Measurements from ENCODE around the gene ING2.

Gene ING2

DNA sequence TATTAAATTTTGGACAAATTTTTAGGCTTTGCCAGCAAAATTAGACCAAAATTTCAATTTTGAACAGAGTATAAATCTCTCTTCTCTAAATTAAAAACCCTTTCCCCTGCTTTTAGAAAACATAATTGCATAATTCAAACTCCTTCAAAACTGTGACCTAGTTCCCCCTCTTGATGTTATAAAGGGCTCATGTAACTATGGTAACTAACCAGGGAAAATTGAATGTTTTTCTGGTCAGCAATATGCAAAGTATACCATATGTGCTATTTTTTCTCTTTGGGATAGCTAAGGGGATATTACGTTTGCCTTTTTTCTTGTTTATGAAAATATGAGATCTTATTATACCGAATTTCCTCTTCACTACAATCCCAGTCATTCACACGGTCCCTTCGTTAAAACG, 5.1 kb upstream of the ING2 start:
- no peak for DNase-seq (ENCODE audit: low spot score)

DNA sequence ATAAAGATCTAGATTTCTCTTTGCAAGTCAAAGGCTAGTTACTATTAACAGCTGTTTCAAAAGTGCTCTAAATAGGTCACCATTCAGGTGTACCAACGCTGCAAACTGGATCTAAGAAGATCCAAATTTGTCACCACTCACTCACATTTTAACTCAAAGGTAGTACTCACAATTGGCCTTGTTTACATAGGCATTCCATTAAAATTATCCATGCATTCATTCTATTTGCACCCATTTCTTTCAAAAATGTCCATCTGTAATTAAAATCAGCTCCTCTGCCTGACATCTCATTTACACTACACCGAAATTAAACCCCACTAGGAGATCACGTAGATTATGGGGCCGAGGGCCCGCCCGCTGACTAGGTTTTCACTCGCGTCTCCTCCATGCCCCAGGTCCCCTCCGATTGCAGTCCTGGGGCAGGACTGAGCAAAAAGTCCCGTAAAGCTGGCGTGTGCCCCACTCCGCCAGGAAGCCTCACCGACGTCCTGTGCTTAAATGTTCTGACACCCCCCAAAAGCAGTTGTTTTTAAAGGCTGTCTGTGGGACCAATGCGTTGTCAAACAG, 1.3 kb upstream of the ING2 start:
- DNase-seq (ENCODE audit: low spot score) = no peak

GRCh38 chr4:183504064-183504929, 561 bp upstream of the ING2 start:
- DNase-seq (ENCODE audit: low spot score) = peak; percentile 99

DNA sequence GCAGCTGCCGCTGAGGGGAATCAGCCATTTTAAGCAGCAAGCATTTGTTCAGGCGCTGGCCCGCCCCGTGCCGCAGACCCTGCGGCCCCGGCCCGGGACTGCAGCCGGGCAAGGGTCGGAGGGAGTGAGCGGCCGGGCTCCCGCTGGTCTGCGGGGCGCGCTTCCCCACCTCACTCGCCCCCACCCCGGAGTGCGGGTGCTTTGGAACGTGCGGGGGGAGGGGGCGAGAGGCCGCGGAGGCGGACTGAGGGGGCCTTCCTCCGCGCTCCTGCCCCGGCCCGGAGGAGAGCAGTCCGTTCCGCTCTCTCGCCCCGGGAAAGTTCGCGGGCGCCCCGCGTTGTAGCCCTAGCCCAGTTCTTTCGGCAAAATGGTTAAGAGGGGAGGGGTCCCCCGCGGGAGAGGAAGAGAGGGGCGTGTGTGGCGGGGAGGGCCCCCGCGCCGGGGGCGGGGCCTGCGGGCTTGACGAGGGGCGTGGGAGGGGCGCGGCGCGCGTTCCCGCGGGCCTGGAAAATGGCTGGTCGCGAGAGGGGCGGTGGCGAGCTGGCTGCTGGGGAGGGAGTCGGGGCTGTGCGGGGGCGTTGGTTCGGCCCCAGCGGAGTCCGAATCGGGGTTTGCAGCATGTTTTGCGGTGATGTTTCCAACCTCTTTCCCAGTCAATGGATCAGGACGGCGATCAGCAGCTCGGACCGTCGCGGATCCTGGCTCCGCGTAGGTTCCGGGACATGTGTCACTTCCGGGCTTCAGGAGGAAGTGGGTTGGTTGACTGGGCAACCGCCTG, 942 bp downstream of the ING2 start:
- DNase-seq (ENCODE audit: low spot score) = peak; percentile 85

DNA sequence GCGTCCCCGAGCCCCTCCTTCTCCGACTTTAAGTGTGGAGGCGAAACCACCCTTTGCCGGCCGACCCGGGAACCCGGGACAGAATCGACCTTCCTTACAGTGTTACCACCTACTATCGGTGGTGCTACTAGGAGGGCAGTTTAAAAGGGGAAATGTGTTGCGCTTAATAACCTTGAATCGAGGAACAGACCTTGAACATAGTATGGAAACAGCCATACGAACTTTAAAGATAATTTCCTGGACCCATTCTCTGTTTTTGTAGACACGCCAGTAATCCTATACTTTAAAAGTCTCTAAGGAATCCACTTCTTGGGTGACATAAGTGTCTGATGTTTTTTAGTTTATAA, 1.5 kb downstream of the ING2 start:
- no peak for DNase-seq (ENCODE audit: low spot score)

GRCh38 chr4:183507925-183508696, 3.3 kb downstream of the ING2 start:
- no peak for DNase-seq (ENCODE audit: low spot score)

GRCh38 chr4:183508697-183509335, 4.0 kb downstream of the ING2 start:
- DNase-seq (ENCODE audit: low spot score) = no peak

GRCh38 chr4:183515411-183515810, 10.6 kb downstream of the ING2 start:
- DNase-seq (ENCODE audit: low spot score) = no peak

DNA sequence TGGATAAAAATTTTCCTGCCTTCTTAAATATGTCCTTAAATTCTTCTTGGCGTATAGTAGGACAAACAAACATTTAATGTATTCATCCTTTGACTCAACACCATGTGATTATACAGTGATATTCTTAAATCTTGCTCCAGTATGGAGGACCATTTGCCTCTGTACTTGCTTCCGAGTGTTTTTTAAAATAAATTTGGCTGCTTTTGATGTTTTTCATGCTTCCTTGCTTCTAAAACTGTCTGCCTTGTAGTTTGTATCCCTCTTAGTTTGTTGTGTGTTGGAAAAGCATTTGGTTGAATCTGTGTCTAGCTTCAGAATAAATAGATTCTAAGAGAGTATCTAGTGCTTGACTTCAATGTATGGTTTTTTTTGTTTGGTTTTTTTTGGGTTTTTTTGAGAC, 12.3 kb downstream of the ING2 start:
- no peak for DNase-seq (ENCODE audit: low spot score)

- DNase-seq (ENCODE audit: low spot score) = no peak
Observed at GRCh38 chr4:183517781-183518180, 12.9 kb downstream of the ING2 start.

GRCh38 chr4:183522821-183523220, 18.0 kb downstream of the ING2 start:
- DNase-seq (ENCODE audit: low spot score) = no peak

DNA sequence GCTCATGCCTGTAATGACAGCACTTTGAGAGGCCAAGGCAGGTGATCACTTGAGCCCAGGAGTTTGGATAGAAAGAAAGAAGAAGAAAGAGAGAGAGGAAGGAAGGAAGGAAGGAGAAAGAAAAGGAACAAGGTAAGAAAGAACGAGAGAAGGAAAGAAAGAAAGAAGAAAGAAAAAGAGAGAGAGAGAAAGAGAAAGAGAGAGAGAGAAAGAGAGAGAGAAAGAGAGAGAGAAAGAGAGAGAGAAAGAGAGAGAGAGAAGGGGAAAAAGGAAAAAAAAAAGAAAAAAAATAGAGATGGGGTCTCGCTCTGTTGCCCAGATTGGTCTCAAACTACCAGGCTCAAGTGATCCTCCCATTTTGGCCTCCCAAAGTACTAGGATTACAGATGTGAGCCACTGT, 22.5 kb downstream of the ING2 start:
- DNase-seq (ENCODE audit: low spot score) = no peak

DNA sequence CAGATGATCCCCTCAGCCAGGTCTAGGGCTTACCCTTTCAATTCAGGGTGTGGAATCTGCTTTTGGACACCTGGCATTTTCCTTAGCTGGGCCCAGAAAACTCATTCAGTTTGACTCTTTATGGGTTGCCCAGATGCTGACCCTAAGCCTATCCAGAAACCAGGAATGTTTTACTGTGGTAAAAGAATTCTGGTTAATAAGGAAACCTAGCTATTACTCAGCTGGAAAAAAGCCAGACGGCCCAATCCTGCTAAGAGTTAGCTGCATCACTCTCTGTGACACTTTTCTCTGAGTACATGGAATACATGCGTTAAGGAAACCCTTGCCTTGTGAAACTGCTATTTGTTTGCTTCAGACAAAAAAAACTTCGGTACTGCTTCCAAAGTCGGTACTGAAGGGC, 28.0 kb downstream of the ING2 start:
- DNase-seq (ENCODE audit: low spot score) = no peak

- no peak for DNase-seq (ENCODE audit: low spot score)
Observed at GRCh38 chr4:183533698-183534097, 28.8 kb downstream of the ING2 start.

DNA sequence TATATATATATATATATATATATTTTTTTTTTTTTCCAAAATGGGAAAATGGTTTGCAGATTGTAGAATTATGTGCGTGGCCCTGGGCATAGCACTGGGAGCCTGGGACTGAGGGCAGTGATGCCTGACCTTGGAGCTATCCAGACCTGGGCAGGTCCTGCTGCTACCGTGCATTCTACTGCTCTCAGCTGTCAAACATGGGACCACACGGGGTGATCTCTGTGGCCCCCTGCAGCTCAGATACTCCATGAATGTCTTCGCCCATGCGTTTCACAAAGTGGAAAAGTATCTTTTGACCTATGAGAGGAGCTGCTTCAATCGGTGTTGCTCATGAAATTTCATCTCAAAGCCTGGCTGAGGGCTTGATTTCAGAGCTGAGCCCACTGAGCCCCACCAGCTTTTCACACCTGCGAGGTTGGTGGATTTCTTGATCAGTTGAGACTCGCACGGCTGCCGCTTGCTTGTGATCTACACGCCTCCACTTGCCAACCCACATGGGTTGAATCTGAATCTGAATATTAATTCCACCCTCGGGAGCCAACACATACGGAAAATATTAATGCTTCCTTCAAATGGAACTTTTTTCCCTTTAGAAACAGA, 35.7 kb downstream of the ING2 start:
- DNase-seq (ENCODE audit: low spot score) = no peak

DNA sequence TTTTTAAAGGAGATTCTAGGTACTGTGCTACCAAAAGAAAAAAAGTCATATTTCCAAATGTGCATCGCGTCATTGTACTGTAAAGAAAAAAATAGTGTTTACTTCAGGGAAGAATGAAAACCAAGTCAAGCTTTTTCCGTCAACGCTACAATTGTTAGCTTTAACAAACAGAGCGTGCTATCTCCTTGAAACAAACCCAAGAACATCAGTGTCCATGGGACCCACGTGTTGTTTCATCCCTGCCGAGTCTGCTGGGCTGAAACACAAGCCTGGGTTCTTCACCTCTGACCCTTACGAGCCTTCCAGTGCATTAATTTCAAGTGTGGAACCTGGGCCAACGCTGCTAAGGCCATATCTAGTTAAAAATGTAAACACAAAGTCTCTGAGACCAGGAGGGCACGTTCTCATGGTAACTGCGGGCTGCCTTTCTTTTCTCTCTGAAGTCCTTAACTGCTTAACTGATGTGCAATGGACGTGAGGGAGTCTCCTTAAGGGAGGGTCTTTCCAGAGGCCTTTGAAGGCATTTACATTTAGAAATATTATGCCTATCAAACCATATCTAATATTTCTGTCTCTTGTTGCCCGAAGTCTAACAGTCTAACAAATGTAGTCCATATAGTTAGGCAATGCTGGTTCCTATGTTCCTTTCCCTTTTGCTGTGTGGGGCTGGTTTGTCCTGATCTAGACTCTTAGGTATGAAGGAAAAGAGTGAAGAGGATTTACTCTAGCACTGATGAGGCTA, 36.3 kb downstream of the ING2 start:
- no peak for DNase-seq (ENCODE audit: low spot score)

DNA sequence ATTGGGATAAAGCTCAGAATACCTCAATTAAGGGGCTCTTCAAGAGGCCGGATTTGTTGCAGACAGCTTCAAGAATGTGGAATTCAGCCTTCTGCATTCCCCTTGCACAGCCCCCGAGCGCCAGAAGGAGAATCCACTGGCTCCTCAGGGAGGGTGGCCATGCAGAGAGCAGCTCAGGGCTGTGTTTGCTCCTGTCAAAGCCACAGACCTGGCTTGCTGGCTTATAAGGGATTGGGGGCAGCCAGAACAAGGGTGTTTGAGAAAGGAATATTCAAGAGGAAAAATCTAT, 36.8 kb downstream of the ING2 start:
- DNase-seq (ENCODE audit: low spot score) = no peak

- DNase-seq (ENCODE audit: low spot score) = no peak
Observed at GRCh38 chr4:183543435-183543834, 38.6 kb downstream of the ING2 start.

DNA sequence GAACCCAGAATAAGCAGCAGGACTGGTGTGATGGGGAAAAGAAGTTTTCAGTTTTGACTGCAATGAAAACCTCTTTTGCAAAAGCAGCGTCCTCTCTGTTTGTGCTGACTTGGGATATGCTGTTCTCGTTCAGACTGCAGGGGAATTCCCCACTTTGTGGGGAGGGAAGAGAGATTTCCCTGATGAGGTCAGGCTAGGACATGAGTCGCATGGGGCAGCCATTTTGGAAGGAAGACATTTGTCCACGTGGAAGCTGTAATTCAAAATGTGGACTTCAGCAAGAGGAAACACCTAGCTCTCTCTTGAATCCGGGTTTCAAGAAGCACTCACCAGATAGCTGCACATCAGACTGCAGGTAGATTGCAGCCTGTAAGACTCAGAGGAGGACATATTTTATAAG, 39.3 kb downstream of the ING2 start:
- no peak for DNase-seq (ENCODE audit: low spot score)

GRCh38 chr4:183546376-183546775, 41.5 kb downstream of the ING2 start:
- no peak for DNase-seq (ENCODE audit: low spot score)

GRCh38 chr4:183548306-183548705, 43.4 kb downstream of the ING2 start:
- DNase-seq (ENCODE audit: low spot score) = no peak

Data from CD4-positive, alpha-beta T cell treated with Interleukin-6 at 100 ng/mL for 8 hours (primary cell).